ENCODE results near the gene MFSD1.

Gene MFSD1

DNA sequence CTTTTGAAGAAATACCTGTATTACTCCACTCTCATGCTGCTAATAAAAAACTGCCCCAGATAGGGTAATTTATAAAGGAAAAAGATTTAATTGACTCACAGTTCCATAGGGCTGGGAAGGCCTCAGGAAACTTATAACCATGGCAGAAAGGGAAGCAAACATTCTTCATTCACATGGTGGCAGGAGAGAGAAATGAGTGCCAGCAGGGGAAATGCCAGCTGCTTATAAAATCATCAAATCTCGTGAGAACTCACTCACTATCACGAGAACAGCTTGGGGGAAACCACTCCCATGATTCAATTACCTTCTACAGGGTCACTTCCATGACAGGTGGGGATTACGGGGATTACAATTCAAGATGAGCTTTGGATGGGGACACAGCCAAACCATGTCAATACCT lies 18.7 kb downstream of the MFSD1 start:
- no peak overlapping the region for H3K27ac Mint-ChIP-seq
- H3K4me3 Mint-ChIP-seq = no peak overlapping the region
- no peaks in the 10 kb centered on the region for H3K4me1 Mint-ChIP-seq
- no peaks in the 10 kb centered on the region for H3K9me3 Mint-ChIP-seq
- ATAC-seq (no peak), DNase-seq (no peak)
- H3K27me3 Mint-ChIP-seq = no peaks in the 10 kb centered on the region
- peaks cover 17% of the 10 kb centered on the region for H3K36me3 Mint-ChIP-seq (ENCODE audit: low read depth)

DNA sequence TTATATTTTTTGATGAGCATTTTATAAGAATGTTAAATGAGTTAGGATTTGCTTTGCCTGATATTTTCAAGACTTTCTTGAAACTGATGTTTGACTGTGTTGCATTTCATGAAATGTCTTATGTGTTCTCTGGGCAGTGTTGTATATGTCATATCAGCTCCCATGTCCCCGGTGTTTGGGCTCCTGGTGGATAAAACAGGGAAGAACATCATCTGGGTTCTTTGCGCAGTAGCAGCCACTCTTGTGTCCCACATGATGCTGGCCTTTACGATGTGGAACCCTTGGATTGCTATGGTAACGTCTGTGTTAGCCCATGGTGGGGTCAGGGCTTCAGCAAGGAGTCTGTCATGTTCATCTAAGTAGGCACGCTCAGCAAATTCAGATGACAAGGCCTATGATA lies 20.0 kb downstream of the MFSD1 start:
- DNase-seq (no peak), ATAC-seq (no peak)
- no peak overlapping the region for H3K27ac Mint-ChIP-seq
- no peaks in the 10 kb centered on the region for H3K27me3 Mint-ChIP-seq
- no peaks in the 10 kb centered on the region for H3K9me3 Mint-ChIP-seq
- peaks cover 16% of the 10 kb centered on the region for H3K36me3 Mint-ChIP-seq (ENCODE audit: low read depth)
- H3K4me1 Mint-ChIP-seq = no peaks in the 10 kb centered on the region
- no peak overlapping the region for H3K4me3 Mint-ChIP-seq

DNA sequence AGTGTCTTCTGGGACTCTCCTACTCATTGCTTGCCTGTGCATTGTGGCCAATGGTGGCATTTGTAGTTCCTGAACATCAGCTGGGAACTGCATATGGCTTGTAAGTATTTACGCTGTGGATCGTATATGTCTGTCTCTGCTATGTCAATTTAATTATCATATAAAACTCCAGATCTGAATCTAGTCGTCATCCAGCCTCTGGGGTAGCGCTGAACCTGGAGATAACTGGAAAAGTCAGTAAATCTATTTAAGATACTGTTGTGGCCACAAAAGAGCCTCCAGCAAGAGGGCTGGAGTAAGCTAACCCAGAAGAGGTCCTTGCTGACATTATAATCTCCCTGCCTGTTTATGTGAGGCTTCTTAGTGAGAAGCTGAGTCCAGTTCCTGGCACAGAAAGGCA lies 21.6 kb downstream of the MFSD1 start:
- Mint-ChIP-seq H3K27ac (no peak overlapping the region), H3K4me1 (no peaks in the 10 kb centered on the region), H3K36me3 (ENCODE audit: low read depth) (peaks cover 14% of the 10 kb centered on the region), H3K9me3 (no peaks in the 10 kb centered on the region), H3K27me3 (no peaks in the 10 kb centered on the region), H3K4me3 (no peak overlapping the region)
- no peak for ATAC-seq
- DNase-seq = no peak

DNA sequence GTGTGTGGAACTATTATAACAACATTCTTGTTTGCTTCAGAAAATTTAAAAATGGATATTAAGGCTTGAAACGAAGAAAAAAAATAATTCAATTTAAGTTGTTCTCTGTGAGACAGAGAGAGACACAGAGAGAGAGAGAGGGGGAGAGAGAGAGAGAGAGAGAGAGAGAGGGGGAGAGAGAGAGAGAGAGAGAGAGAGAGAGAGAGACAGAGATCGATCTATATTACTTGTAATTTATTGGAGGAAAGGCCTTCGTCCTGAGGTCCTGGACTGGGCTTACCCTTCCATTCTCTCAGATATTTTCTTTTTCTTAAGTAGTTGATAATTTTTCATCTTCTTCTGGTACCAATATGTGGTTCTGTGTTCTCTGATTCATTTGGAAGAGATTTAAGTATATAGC lies 25.9 kb downstream of the MFSD1 start:
- Mint-ChIP-seq H3K4me1 (no peaks in the 10 kb centered on the region), H3K36me3 (ENCODE audit: low read depth) (peaks cover 22% of the 10 kb centered on the region)
- no peak for DNase-seq

GRCh38 chr3:158830391-158830790 lies 28.5 kb downstream of the MFSD1 start:
- peak; percentile 52 for ATAC-seq
- DNase-seq = no peak
- H3K4me3 Mint-ChIP-seq = no peak overlapping the region

More for the DNA sequence above, 25.9 kb downstream of the MFSD1 start:
- no peak overlapping the region for H3K27ac Mint-ChIP-seq
- ATAC-seq = no peak
- no peaks in the 10 kb centered on the region for H3K9me3 Mint-ChIP-seq
- no peak overlapping the region for H3K4me3 Mint-ChIP-seq
- no peaks in the 10 kb centered on the region for H3K27me3 Mint-ChIP-seq

DNA sequence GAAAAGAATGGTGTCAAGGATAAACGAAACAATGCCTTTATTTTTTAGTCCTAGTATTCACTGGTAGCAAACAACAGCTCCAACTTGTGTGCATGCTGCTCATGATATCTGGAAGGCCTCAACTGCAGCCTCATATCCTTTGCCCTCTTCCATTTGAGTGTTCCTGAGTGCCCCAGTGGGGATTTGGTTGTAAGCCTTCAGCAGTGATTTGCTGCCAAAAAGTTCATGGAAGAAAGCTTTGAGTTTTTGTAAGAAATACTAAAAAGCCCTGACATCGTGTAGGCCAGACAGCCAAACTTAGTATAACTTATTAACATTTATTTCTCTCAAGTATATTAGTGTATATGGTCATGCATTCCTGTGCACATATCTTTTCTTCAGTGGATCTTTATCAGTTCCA lies 30.0 kb downstream of the MFSD1 start:
- no peaks in the 10 kb centered on the region for H3K9me3 Mint-ChIP-seq
- no peaks in the 10 kb centered on the region for H3K4me1 Mint-ChIP-seq
- no peak overlapping the region for H3K27ac Mint-ChIP-seq
- no peak for DNase-seq
- H3K27me3 Mint-ChIP-seq = no peaks in the 10 kb centered on the region
- no peak for ATAC-seq
- H3K36me3 Mint-ChIP-seq (ENCODE audit: low read depth) = peaks cover 19% of the 10 kb centered on the region
- no peak overlapping the region for H3K4me3 Mint-ChIP-seq

More at GRCh38 chr3:158830391-158830790, 28.5 kb downstream of the MFSD1 start:
- Mint-ChIP-seq H3K9me3 (no peaks in the 10 kb centered on the region), H3K4me1 (no peaks in the 10 kb centered on the region), H3K36me3 (ENCODE audit: low read depth) (peaks cover 19% of the 10 kb centered on the region), H3K27ac (no peak overlapping the region), H3K27me3 (no peaks in the 10 kb centered on the region)

DNA sequence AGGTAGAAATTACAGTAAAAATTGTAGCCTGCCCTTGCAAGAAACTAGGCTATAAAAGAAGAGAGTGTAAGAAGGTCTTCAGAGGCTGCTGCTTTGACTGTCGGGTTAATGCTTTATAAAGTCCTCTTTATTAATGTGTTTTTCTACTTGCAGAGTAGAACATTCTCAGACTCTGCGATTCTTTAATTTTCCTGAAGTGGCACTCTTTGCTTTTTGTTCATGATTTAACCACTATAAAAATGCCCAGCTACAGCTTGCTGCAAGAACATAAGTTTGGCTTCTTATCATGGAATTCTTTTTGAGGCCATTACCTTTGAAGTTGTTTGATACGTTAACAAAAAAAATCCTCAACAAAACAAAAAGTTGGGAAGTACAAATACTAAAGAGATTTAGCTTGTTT lies 33.8 kb downstream of the MFSD1 start:
- no peaks in the 10 kb centered on the region for H3K4me1 Mint-ChIP-seq
- ATAC-seq (no peak), DNase-seq (no peak)
- H3K4me3 Mint-ChIP-seq = no peak overlapping the region
- H3K27ac Mint-ChIP-seq = no peak overlapping the region
- H3K27me3 Mint-ChIP-seq = no peaks in the 10 kb centered on the region
- H3K36me3 Mint-ChIP-seq (ENCODE audit: low read depth) = peaks cover 3% of the 10 kb centered on the region
- H3K9me3 Mint-ChIP-seq = no peaks in the 10 kb centered on the region

DNA sequence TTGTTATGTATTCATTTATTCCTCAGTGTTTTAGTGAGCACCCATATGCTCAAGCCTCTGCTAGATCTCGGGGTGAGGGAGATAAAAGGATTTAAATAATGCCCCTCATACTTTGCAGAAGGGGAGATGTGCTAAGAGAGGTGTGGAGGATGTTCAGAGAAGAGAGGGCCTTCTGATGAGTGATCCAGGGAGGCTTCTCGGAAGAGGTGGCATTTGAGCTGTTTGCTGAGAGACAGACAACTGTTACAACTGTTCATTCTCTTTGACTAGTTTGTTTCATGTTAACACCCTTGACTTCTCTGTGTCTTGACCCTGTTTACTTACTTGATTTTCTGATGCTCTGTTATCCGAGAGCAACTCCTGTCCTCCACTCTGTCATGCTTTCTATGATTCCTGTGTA lies 34.5 kb downstream of the MFSD1 start:
- H3K9me3 Mint-ChIP-seq = no peaks in the 10 kb centered on the region
- H3K27ac Mint-ChIP-seq = no peak overlapping the region
- peaks cover 2% of the 10 kb centered on the region for H3K36me3 Mint-ChIP-seq (ENCODE audit: low read depth)
- no peaks in the 10 kb centered on the region for H3K4me1 Mint-ChIP-seq
- H3K27me3 Mint-ChIP-seq = no peaks in the 10 kb centered on the region
- DNase-seq (no peak), ATAC-seq (no peak)
- H3K4me3 Mint-ChIP-seq = no peak overlapping the region

- Mint-ChIP-seq H3K9me3 (no peaks in the 10 kb centered on the region), H3K27ac (no peak overlapping the region), H3K4me1 (no peaks in the 10 kb centered on the region), H3K4me3 (no peak overlapping the region), H3K36me3 (ENCODE audit: low read depth) (no peaks in the 10 kb centered on the region), H3K27me3 (no peaks in the 10 kb centered on the region)
- DNase-seq = no peak
- no peak for ATAC-seq
Observed at GRCh38 chr3:158837240-158837639, 35.4 kb downstream of the MFSD1 start.

- Mint-ChIP-seq H3K27me3 (no peaks in the 10 kb centered on the region), H3K4me3 (no peak overlapping the region), H3K27ac (no peak overlapping the region), H3K4me1 (no peaks in the 10 kb centered on the region), H3K9me3 (no peaks in the 10 kb centered on the region), H3K36me3 (ENCODE audit: low read depth) (no peaks in the 10 kb centered on the region)
- ATAC-seq (no peak), DNase-seq (no peak)
Observed at GRCh38 chr3:158839966-158840365, 38.1 kb downstream of the MFSD1 start.

- DNase-seq (no peak), ATAC-seq (no peak)
- H3K4me1 Mint-ChIP-seq = no peaks in the 10 kb centered on the region
- no peaks in the 10 kb centered on the region for H3K27me3 Mint-ChIP-seq
- no peak overlapping the region for H3K4me3 Mint-ChIP-seq
- no peaks in the 10 kb centered on the region for H3K36me3 Mint-ChIP-seq (ENCODE audit: low read depth)
- no peak overlapping the region for H3K27ac Mint-ChIP-seq
- H3K9me3 Mint-ChIP-seq = no peaks in the 10 kb centered on the region
Observed at GRCh38 chr3:158841387-158841786, 39.5 kb downstream of the MFSD1 start.

DNA sequence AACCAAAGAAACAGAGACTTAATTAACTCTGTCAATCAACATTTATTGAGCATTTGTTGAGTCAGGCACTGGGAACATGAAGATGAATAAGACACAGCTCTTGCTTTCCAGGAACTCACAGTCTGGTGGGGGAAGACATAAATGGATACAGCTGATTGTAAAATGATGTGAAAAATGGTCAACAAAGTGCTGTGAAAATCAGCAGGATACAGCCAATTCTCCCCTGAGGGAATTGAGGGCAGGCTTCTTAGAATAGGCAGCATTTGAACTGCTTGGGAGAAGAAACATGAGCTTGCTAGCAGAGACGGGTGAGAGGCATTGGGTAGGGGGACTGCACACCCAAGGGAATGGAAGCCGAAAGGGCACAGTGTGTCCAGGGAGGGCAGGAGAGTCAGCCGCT lies 41.1 kb downstream of the MFSD1 start:
- no peaks in the 10 kb centered on the region for H3K36me3 Mint-ChIP-seq (ENCODE audit: low read depth)
- DNase-seq = no peak
- no peaks in the 10 kb centered on the region for H3K4me1 Mint-ChIP-seq
- ATAC-seq = no peak
- H3K4me3 Mint-ChIP-seq = no peak overlapping the region
- H3K27ac Mint-ChIP-seq = no peak overlapping the region
- no peaks in the 10 kb centered on the region for H3K27me3 Mint-ChIP-seq
- H3K9me3 Mint-ChIP-seq = no peaks in the 10 kb centered on the region

- H3K36me3 Mint-ChIP-seq (ENCODE audit: low read depth) = no peaks in the 10 kb centered on the region
- H3K27me3 Mint-ChIP-seq = no peaks in the 10 kb centered on the region
- no peaks in the 10 kb centered on the region for H3K4me1 Mint-ChIP-seq
- ATAC-seq (no peak), DNase-seq (no peak)
- H3K9me3 Mint-ChIP-seq = no peaks in the 10 kb centered on the region
- H3K27ac Mint-ChIP-seq = no peak overlapping the region
- no peak overlapping the region for H3K4me3 Mint-ChIP-seq
Observed at GRCh38 chr3:158845765-158846350, 44.0 kb downstream of the MFSD1 start.

GRCh38 chr3:158846803-158847451 lies 45.1 kb downstream of the MFSD1 start:
- no peak overlapping the region for H3K27ac Mint-ChIP-seq
- ATAC-seq (peak; percentile 44), DNase-seq (no peak)
- H3K4me3 Mint-ChIP-seq = no peak overlapping the region
- H3K36me3 Mint-ChIP-seq (ENCODE audit: low read depth) = no peaks in the 10 kb centered on the region
- H3K4me1 Mint-ChIP-seq = no peaks in the 10 kb centered on the region
- H3K27me3 Mint-ChIP-seq = no peaks in the 10 kb centered on the region
- no peaks in the 10 kb centered on the region for H3K9me3 Mint-ChIP-seq

- Mint-ChIP-seq H3K27ac (no peak overlapping the region), H3K27me3 (no peaks in the 10 kb centered on the region), H3K36me3 (ENCODE audit: low read depth) (no peaks in the 10 kb centered on the region), H3K9me3 (no peaks in the 10 kb centered on the region), H3K4me3 (no peak overlapping the region), H3K4me1 (no peaks in the 10 kb centered on the region)
- ATAC-seq (peak; percentile 12), DNase-seq (no peak)
Observed at GRCh38 chr3:158847452-158847821, 45.6 kb downstream of the MFSD1 start.

DNA sequence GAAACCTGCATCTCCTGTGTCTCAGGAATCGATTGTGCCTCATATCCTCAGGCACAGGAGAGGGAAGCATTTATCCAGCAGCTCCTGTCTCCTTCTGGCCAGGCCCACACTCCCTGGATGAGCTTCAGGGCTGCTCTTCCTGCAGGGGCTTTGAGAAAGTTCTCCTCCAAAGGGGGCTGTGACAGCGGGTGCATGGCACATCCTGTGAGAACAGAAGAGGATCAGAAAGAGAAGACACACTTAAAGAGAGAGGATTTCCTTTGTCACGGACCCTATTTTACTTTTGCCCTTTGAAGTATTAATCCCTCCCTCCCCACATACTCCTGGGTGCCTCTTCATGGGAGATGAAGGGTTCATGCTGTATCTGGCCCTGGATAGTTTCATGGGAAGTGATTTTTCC lies 46.0 kb downstream of the MFSD1 start:
- Mint-ChIP-seq H3K27me3 (no peaks in the 10 kb centered on the region), H3K36me3 (ENCODE audit: low read depth) (no peaks in the 10 kb centered on the region), H3K4me3 (no peak overlapping the region), H3K27ac (no peak overlapping the region), H3K9me3 (no peaks in the 10 kb centered on the region), H3K4me1 (no peaks in the 10 kb centered on the region)
- no peak for ATAC-seq
- no peak for DNase-seq
